Cortex of kidney (tissue), 1 donor: ENCODE measurements around the gene CENPO.

Source experiments
- DNase-seq: peaks from one replicate; lab custom pipeline; 2025; lab: John Stamatoyannopoulos, UW

Gene CENPO, protein sequence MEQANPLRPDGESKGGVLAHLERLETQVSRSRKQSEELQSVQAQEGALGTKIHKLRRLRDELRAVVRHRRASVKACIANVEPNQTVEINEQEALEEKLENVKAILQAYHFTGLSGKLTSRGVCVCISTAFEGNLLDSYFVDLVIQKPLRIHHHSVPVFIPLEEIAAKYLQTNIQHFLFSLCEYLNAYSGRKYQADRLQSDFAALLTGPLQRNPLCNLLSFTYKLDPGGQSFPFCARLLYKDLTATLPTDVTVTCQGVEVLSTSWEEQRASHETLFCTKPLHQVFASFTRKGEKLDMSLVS

DNA sequence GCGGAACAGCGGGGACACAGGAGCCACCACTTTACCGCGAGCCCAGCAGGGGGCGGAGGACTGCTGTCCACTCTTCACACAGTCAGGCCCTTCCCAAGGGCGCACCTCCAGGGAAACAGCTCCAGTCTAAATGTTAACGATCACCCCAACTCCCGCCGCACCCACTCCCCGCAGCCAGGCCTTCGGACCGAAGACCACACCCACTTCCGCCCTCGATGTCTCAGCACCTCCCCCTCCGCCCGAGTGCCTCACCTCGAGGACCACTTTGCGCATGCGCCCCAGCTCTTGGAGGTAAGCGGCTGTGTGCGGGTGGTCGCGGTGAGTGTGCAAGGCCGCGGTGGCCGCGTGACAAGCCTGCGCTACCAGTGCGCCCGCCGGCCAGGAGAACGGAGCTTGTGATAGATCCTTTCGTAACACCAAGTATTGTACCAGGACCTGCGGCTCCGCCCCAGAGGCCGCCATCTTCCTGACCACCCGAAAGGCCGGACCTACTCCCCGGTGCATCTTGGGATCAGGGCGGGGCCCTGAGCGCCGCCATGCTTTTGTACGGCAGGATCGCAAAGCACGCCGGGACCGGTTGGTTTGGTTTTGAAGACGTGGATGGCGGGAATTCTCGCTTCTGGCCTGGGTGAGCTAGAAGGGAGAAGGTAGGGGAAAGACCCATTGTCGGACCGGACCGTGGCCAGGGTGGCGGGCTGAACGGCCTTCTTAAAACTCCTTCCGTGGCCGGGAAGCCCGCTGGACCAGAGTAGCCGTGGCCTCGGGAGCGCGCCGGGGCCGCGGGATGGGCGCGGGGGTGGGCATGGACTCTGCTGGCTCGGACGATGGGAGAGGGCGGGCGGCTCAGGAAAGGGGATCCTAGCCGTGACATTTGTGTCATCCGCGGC, at the start of gene CENPO, which contains the start of gene PTRHD1:
CENPO (plus strand) TSS at position 552 of the 887 bp plus-strand sequence. CDS start 495 bp downstream, outside the sequence.
PTRHD1 (minus strand) TSS at position 518 of the 887 bp plus-strand sequence; CDS start at position 504, 14 bp downstream.
- peak; percentile 71 for DNase-seq

DNA sequence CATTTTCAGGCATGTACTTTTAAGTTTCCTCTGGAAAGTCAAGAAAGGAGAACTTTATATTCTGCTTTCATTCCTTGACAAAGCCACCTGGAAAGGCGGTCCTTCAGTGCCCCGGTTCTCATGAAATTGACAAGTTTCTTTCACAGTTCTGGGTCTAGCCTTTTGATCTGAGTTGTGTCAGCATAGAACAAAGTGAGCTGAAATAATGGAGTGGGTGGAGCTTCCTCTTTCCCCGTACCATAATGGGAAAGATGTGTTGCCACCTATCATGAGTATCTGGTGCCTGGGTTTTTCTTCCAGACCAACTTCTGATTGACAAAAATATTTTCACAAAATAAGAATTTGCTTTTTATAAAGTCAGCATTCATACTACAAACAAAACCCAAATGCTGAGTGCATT, 49.3 kb upstream of the CENPO start:
- DNase-seq = no peak

DNA sequence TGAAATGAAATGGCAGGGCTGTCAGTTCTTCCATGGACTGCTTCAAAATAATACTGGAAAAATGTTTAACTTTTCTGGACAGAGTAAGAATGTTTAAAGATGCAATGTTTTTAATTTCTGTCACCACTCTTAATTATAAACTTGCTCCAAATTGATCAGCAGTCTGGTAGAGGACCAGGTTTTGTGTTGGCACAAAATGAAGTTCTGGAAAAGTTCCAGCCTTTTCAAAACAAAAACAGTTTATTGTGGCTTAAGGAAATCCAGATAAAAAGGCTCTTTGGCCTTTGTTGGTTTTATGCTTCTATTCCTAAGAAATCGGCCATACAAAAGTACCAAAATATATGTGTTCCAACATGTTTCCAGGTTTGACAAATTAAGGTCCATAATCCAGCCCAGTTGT, 48.9 kb upstream of the CENPO start:
- no peak for DNase-seq

DNA sequence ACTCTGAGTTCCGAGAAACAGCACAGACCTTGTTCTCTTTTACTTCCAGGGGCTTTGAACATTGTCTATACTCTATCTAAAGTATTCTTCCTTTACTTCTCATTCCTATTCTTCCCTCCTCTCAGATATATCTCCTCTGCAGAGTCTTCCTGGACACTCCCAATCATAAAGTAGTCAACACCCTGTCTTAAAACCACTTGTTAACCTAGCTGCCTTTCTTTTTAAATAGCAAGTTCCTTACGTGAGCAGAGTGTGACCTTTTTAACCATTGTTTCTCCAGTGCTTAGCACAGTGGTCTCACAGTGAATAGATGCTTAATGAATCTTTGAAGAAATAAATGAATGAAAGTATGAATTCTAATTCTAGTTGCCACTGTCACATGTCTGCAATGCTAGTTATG, 47.4 kb upstream of the CENPO start:
- no peak for DNase-seq

DNA sequence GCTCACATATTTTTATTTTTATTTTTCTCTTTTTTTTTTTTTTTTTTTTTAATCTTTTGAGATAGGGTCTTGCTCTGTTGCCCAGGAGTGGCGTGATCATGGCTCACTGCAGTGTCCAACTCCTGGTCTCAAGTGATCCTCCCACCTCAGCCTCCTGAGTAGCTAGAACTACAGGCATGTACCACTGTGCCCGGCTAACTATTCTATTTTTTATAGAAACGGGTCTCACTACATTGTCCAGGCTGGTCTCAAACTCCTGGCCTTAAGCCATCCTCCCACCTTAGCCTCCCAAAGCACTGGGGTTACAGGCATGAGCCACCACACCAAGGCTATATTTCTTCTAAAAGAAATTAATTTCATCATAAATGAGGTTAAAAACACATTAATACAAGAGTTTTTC, 45.9 kb upstream of the CENPO start:
- no peak for DNase-seq

DNA sequence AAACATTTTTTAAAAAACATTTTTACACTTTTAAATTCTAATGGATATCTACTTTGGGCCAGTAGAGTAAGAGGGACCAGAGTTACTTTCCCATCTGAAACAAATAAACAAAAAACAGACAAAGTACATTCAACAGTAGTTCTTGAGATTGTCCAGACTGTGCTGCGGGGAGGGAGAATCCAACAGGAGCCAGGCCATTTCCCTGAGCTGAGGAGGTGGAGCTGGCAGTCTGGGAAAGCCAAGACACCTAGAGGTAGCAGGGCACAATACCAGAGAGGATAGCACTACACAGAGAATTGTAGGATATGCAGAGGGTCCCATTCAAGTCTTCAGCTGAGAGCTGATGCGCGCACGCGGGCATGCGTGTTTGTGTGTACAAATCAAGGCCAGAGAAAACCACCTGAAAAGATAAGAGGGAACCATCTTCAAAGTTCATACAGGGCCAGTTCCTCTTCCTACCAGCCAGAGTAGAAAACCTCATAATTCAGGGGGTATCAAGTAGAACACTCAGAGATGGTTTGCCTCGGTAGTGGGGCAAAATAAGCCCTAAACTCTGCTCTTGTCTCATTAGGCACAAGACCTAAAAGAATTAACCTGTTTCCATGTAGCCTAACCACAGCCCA, 44.0 kb upstream of the CENPO start:
- no peak for DNase-seq

DNA sequence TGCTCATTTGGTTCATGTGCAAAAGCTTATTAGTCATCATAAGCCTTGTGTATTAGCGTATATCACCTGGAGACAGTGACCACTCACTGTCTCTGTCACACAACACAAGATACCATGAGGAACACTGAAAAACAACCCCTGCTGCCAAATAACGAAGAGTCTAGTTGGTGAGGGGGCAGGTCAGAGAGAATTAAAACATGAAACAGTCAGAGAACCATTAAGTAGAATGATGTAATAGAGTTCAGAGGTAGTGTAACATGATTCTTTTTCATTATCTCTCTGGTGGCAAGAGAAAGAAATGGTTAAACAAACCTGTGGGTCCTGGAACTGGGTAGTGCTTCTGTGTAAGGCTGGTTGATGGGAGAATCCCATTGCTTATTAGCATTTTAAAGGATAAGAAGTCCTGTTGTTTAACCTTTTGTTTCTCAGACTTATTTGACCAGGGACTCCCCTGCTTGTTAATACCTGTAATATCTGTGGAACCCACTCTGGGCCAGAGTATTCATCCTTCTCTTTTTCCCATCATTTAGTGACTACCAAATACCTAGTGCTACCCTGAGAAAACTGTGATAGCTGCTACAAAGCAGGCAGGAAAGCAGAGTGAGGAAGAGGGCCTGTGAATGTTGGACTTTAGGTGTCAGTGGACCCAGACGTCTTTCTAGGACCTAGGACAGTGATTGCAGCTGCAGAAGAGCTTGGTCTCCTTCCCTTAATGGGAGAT, 38.1 kb upstream of the CENPO start:
- DNase-seq = no peak

DNA sequence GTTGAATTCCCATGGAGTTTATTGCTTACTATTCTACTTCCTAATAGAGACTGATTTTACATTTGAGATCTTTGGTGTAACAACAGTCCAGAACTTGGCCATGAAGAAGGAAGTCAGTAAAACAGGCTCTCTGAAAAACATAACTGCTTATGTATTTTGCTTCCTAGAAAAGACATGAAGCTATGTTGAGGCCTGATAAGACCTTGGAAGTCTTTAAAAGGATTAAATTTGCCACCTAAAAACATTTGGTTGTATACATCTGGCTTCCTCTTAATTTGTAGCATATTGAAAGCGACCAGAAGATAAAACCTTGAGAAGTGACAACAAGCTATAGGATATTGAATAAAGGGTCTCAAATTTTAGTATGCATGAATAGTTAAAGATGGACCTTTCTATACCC, 36.4 kb upstream of the CENPO start:
- no peak for DNase-seq

DNA sequence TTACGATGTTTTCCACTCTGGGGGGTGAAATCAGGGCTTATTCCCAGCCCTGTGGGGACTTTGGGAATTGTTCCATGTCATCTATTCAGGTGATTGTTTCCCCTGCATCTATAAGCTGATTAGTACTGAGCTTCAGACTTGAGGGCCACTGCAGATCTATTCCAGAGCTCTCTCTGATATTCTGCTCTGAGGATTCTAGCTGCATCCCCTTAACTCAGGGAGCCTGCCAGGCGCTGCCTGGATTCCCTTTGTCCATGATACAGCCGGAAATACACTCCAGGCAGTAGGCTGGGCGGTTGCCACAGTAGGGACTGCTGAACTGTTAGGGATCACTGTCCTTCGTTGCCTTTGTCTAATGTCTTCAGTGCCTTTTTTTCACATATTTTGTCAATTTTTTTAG, 31.4 kb upstream of the CENPO start:
- no peak for DNase-seq

DNA sequence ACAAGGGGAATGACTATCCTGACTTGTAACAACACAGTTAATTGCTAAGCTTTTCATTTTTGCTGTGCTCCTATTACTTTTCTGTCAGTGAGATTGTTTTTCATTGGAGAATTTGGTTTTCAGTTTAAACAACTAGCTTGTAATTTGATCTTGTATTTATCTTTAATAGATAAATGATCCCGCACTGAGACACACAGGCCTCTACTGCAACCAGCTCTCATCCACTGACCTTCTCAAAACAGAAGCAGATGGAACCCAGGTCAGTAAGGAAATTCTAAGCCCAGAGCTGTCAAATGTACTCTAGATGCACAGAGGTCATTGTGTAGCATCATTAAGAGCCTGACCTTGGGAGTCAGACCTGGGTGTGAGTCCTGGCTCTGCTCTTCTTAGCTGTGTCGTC, 30.7 kb upstream of the CENPO start:
- DNase-seq = no peak

DNA sequence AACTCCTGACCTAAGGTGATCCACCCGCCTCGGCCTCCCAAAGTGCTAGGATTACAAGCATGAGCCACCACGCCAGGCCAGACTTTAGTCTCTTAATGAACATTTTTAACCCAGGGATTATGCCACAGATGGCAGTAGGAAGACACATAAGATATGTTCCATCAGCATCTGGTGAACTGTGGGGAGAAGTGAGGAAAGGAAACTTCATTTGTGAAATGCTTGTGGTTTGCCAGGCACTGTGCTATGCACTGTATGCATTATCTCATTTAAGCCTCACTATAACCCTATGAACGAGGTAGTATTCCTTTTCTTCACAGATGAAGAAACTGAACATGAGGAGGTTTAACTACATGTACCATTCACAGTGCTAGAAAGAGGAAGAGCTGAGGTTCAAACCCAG, 29.4 kb upstream of the CENPO start:
- DNase-seq = no peak

DNA sequence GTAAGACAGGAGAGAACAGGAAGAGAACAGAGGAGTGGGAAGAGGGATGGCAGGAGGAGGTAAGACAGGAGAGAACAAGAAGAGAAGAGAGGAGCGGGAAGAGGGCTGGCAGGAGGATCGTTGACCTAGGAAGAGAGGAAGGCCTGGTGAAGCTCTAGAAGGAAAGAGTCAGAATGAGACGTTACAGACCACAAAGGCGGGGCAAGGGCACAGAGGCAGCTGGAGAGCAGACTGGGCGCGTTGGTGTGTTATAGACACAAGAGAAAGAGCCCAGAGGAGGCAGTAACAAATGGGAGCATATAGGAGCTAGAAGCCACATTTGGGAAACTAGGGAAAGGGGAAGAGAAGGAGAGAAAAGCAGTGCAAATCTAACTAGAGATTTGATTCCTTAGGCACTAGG, 26.6 kb upstream of the CENPO start:
- DNase-seq = no peak

DNA sequence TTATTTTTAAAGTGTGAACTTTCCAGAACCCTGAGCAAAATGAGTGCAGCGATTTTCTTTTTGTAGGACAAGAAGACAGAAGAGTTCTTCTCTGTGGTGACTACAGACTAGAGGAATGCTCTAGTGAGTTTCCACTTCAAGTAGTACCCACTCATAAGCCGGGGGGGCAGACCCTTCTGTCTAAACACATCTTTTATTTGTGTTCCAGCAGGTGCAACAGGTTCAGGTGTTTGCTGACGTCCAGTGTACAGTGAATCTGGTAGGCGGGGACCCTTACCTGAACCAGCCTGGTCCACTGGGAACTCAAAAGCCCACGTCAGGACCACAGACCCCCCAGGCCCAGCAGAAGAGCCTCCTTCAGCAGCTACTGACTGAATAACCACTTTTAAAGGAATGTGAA, 25.2 kb upstream of the CENPO start:
- no peak for DNase-seq

DNA sequence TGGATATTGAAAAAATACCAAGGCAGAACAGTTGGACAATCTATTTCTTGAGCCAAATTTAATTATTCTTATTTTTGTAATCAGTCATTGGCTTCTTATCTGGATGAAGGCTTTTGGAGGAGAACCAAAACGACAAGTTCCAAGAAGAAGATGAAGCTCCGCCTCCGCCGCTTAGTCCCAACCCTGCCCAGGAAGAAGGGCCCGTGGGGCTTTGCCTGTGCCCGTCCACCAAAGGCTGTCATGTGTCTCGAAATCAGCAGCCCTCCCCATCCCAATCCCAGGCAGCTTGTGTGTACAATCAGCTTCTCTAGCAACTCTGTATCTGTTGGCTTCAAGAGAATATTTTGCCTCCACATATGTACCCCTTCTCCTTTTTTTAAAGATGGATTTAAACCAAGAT, 24.6 kb upstream of the CENPO start:
- DNase-seq = no peak

DNA sequence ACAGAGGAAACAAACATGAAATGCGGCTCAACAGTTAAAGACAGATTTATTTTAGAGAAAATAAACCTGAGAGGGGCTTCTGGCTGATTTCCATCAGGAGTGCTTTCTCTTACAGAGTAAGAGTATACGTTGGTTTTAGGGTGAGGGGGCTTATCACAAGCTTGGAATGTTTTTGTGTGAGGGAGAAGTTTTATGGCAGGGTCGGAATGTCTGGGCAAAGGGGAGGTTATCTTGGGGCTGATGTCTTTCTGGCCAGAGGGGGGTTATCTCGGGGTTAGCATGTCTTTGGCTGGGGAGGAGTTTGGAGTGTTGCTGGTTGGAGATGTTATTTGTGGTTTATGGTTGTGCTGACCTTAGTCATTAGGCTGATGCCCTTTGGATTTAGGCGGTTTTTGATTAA, 22.2 kb upstream of the CENPO start:
- DNase-seq = no peak

DNA sequence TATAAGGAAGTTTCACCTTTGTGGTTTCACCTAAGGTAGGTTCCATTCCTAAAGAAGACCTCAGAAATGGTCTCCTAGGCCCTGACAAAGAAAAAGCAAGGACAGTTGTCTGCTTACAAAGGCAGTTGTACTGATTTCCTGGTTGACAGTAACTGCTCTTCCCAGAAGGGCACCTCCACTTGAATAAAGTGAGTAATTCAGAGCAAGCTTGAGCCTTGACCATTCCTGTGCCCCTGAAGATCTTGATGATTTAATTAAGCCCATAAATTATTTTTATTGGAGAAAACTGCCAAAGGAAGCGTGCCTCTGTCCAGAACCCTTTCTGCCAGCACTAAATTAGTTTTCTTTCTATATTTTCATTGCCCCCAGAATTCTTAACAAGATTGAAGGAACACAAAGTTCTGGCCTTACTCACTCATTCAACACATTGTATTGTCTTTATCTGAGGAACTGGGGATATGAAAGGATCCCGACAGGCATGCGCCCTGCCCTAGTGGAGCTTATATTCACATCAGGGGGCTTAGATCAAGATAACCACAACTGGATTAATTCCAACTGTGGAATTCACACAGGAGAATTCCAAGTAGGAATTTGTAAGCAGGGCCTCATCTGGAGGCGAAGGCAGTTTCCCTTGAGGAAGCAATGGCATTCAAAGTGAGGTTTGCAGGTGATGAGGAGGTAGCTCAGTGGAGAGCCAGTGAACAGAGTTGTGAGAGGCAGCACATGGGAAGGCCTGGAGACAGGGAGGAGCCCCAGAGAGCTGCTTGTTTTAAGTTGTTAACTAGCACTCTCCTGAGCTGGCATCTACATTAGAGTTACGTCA, 21.2 kb upstream of the CENPO start:
- no peak for DNase-seq

DNA sequence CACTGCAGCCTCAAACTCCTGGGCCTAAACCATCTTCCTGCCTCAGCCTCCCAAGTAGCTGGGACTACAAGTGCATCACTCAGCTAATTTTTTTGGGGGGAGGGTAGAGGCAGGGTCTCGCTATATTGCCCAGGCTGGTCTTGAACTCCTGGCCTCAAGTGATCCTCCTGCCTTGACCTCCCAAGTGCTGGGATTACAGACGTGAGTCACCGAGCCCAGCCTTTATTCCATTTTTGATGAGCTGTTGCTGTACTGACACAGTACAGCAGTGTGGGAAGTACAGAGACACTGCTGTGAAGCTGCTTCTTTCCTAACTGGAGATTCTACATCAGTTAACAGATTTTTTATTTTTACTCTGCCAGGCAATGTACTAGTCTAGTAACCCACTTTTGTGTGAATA, 18.9 kb upstream of the CENPO start:
- no peak for DNase-seq

DNA sequence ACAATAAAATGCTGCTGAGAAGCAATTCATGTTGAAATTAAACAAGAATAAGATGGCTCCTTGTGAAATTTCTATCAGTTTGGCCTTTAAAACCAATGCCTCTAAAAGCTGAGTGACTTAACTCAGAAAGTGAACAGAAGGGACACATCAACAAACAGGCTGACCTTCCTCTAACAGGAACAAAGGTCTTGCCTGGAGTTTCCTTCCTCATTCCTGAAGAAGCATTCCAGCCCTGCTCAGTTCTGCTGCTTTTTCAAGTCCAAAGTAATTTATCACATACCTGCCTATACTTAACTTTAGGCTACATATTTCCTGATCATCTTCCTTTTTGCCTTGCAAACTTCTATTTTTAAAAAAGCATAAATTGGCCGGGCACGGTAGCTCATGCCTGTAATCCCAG, 14.1 kb upstream of the CENPO start:
- no peak for DNase-seq

DNA sequence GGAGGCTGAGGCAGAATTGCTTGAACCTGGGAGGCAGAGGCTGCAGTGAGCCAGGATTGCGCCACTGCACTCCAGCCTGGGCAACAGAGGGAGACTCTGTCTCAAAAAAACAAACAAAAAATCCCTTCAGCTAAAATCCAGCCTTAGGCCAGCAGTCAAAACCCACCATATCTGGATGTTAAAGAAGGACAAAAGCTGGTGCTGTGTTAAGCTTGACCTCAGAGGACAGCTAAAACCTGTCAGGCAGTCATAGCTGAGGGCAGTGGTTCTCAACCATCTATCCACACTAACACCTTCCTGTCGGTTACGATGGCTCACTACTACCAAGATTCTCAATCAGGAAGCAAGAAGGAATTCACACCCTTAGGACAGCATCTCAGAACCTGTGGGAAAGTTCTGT, 9.6 kb upstream of the CENPO start:
- DNase-seq = no peak

DNA sequence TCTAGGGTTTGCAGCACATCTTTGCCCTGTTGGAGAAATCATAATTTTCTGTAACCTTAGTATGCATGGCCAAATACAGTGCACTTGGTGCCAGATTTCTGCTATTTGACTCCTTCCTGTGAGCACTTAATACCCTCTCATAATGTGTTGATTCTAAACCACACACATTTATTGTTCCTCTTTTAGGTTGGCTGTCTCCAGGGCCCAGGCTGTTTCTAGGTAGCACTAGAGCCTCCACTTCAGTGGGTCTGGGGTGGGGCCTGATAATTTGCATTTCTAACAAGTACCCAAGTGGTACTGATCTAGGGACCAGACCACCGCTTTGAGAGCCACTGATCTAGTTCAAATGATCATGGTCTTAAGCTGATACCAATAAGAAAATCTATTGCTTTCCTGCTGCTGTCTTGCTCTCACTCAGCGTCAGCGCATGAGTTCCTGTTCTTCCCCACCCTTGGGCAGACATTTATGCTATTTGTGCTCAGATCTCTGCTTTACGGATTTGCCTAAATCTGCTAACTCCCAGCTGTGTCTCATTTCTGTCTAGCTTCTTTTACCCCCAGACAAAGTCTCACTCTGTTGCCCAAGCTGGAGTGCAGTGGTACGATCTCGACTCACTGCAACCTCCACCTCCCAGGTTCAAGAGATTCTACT, 7.4 kb upstream of the CENPO start:
- DNase-seq = no peak

DNA sequence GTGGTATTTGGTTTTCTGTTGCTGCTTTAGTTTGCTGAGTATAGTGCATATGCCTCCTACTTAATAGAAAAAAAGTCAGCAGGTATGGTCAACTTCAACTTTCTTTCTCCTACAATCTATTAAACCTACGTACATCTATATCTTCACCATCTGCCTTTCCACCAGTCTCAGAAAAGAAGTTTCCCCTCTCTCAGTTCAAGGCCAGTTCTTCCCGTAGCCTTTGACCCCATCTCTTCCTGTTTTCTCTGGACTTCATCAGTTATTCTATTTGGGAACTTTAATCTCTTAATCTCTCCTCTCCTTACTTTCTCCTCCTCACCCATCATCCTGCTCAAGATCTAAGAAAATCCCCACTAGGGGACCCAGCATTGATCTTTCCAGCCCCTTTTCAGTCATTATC, 5.7 kb upstream of the CENPO start:
- DNase-seq = no peak
